H9 (cell line): ENCODE measurements around the gene SPIRE2. TPM values are rescaled to one million over a fixed set of nuclear protein-coding genes. Genes with fewer than 3 reads are reported as not detected.

Experiments used
- DNase-seq: peaks from one replicate; pipeline ENCODE4 v3.0.0-alpha.2; 2017
- H2AFZ ChIP-seq: one replicate; pipeline ENCODE4 v1.6.1; 2013; ENCODE audit warnings: mild to moderate bottlenecking, low read length, control low read depth, moderate library complexity
- H2AK5ac ChIP-seq: 2 replicates; pipeline ENCODE4 v1.6.1; 2013; ENCODE audit warnings: low read length, control low read depth, mixed read lengths; ENCODE audit not compliant: insufficient read length
- H2BK120ac ChIP-seq: one replicate; pipeline ENCODE4 v1.6.1; 2013; ENCODE audit warnings: low read depth, mild to moderate bottlenecking, low read length, control low read depth, inconsistent platforms; ENCODE audit not compliant: poor library complexity, severe bottlenecking
- H2BK12ac ChIP-seq: 2 replicates; pipeline ENCODE4 v1.6.1; 2013; ENCODE audit warnings: low read length, control low read depth, mixed read lengths, low read depth; ENCODE audit not compliant: insufficient read length
- H2BK15ac ChIP-seq: 2 replicates; pipeline ENCODE4 v1.6.1; 2013; ENCODE audit warnings: low read depth, low read length, control low read depth
- H2BK20ac ChIP-seq: one replicate; pipeline ENCODE4 v1.6.1; 2013; ENCODE audit warnings: low read depth, mild to moderate bottlenecking, low read length, control low read depth, inconsistent platforms; ENCODE audit not compliant: poor library complexity, severe bottlenecking
- H2BK5ac ChIP-seq: 2 replicates; pipeline ENCODE4 v1.6.1; 2013; ENCODE audit warnings: low read length, control low read depth, mixed read lengths; ENCODE audit not compliant: insufficient read length
- H3K14ac ChIP-seq: 2 replicates; pipeline ENCODE4 v1.6.1; 2013; ENCODE audit warnings: low read length, control low read depth; ENCODE audit not compliant: insufficient read depth
- H3K18ac ChIP-seq: 2 replicates; pipeline ENCODE4 v1.6.1; 2013; ENCODE audit warnings: low read depth, mild to moderate bottlenecking, mixed read lengths, low read length, control low read depth; ENCODE audit not compliant: insufficient read length
- H3K23ac ChIP-seq: 2 replicates; pipeline ENCODE4 v1.6.1; 2013; ENCODE audit warnings: low read length, control low read depth, mixed read lengths, low read depth; ENCODE audit not compliant: insufficient read length
- H3K23me2 ChIP-seq: 2 replicates; pipeline ENCODE4 v1.6.1; 2013; ENCODE audit warnings: low read depth, mild to moderate bottlenecking, mixed read lengths, low read length, control low read depth; ENCODE audit not compliant: insufficient read length, poor library complexity, severe bottlenecking
- H3K27ac ChIP-seq: 2 replicates; pipeline ENCODE4 v1.5.1; 2013; ENCODE audit warnings: low read length, control low read depth, mixed read lengths, low read depth; ENCODE audit not compliant: insufficient read length
- H3K27me3 ChIP-seq: 2 replicates; pipeline ENCODE4 v1.6.1; 2013; ENCODE audit warnings: low read length, control low read depth, inconsistent platforms; ENCODE audit not compliant: insufficient read depth
- H3K4ac ChIP-seq: 2 replicates; pipeline ENCODE4 v1.6.1; 2013; ENCODE audit warnings: low read depth, mild to moderate bottlenecking, control low read depth, inconsistent platforms, low read length, moderate library complexity
- H3K4me1 ChIP-seq: 2 replicates; pipeline ENCODE4 v1.6.1; 2013; ENCODE audit warnings: low read length, control low read depth, inconsistent platforms; ENCODE audit not compliant: insufficient read depth
- H3K4me2 ChIP-seq: 2 replicates; pipeline ENCODE4 v1.6.1; 2013; ENCODE audit warnings: low read length, control low read depth, mixed read lengths; ENCODE audit not compliant: insufficient read length, insufficient read depth
- H3K56ac ChIP-seq: 2 replicates; pipeline ENCODE4 v1.6.1; 2013; ENCODE audit warnings: low read depth, mild to moderate bottlenecking, mixed read lengths, low read length, control low read depth; ENCODE audit not compliant: insufficient read length
- H3K79me1 ChIP-seq: 2 replicates; pipeline ENCODE4 v1.6.1; 2013; ENCODE audit warnings: low read depth, mild to moderate bottlenecking, moderate library complexity, low read length, control low read depth, inconsistent platforms; ENCODE audit not compliant: insufficient read depth, poor library complexity, severe bottlenecking
- H3K79me2 ChIP-seq: 2 replicates; pipeline ENCODE4 v1.6.1; 2013; ENCODE audit warnings: low read length, control low read depth, inconsistent platforms; ENCODE audit not compliant: insufficient read depth
- H3K9ac ChIP-seq: 2 replicates; pipeline ENCODE4 v1.6.1; 2013; ENCODE audit warnings: low read length, control low read depth, mixed read lengths; ENCODE audit not compliant: insufficient read length; ENCODE audit errors: extremely low read depth
- H3K9me3 ChIP-seq: one replicate; pipeline ENCODE4 v1.6.1; 2013; ENCODE audit warnings: low read depth, low read length, inconsistent platforms; ENCODE audit not compliant: control insufficient read depth
- H3T11ph ChIP-seq: one replicate; pipeline ENCODE4 v1.6.1; 2013; ENCODE audit warnings: mild to moderate bottlenecking, low read length, control low read depth, inconsistent platforms
- H4K20me1 ChIP-seq: one replicate; pipeline ENCODE4 v1.6.1; 2013; ENCODE audit not compliant: control insufficient read depth, insufficient read length, insufficient read depth
- H4K5ac ChIP-seq: 2 replicates; pipeline ENCODE4 v1.6.1; 2013; ENCODE audit warnings: low read depth, mild to moderate bottlenecking, mixed read lengths, low read length, control low read depth; ENCODE audit not compliant: insufficient read length
- H4K8ac ChIP-seq: replicated peaks from 2 replicates; pipeline ENCODE4 v1.6.1; 2013; ENCODE audit warnings: low read length, control low read depth, mixed read lengths, low read depth; ENCODE audit not compliant: insufficient read length
- H4K91ac ChIP-seq: 2 replicates; pipeline ENCODE4 v1.6.1; 2013; ENCODE audit warnings: low read depth, mild to moderate bottlenecking, moderate library complexity, mixed read lengths, low read length, control low read depth; ENCODE audit not compliant: insufficient read length
- H3K27ac Mint-ChIP-seq, 3 experiments: 2 replicates in 2 of 3; 3 replicates in 1 of 3; pipeline ENCODE4 v1.8.0; 2020 to 2021; ENCODE audit warnings: mixed read lengths in 3 of 3, mild to moderate bottlenecking in 1 of 3, moderate library complexity in 1 of 3
- H3K27me3 Mint-ChIP-seq: 2 replicates; pipeline ENCODE4 v1.8.0; 2021; ENCODE audit warnings: low read depth, mild to moderate bottlenecking, moderate library complexity, mixed read lengths
- H3K36me3 Mint-ChIP-seq, 3 experiments: 2 replicates in 2 of 3; 3 replicates in 1 of 3; pipeline ENCODE4 v1.8.0; 2020 to 2021; ENCODE audit warnings: low read depth in 3 of 3, mixed read lengths in 3 of 3; ENCODE audit not compliant: insufficient read depth in 1 of 3
- H3K4me1 Mint-ChIP-seq, 2 experiments: 2 replicates each; pipeline ENCODE4 v1.8.0; 2020; ENCODE audit warnings: mixed read lengths in 2 of 2
- H3K4me3 Mint-ChIP-seq, 2 experiments: 2 replicates in 1 of 2; 3 replicates in 1 of 2; pipeline ENCODE4 v1.8.0; 2020 to 2021; ENCODE audit warnings: mild to moderate bottlenecking in 2 of 2, mixed read lengths in 2 of 2, moderate library complexity in 1 of 2
- H3K9me3 Mint-ChIP-seq, 2 experiments: 2 replicates in 1 of 2; 3 replicates in 1 of 2; pipeline ENCODE4 v1.8.0; 2020; ENCODE audit warnings: mild to moderate bottlenecking in 2 of 2, mixed read lengths in 2 of 2, moderate library complexity in 1 of 2
- CTCF ChIP-seq: fragments of 200-600 bp; sonication (generic); conservative IDR thresholded peaks from 3 replicates; pipeline ENCODE4 v1.8.0; 2021; ENCODE audit warnings: antibody characterized with exemption, mild to moderate bottlenecking
- WGBS: extraction: QIAGEN DNeasy Blood & Tissue Kit; methylation state at CpG from one replicate; pipeline ENCODE4 v1.1.7; 2013; ENCODE audit warnings: missing lambda C conversion rate, low lambda C conversion rate, mixed read lengths; ENCODE audit not compliant: insufficient read length; ENCODE audit errors: extremely low coverage; 5-methylcytosine and 5-hydroxymethylcytosine counted together
- total RNA-seq: library from RNA; stranded (reverse); gene quantifications from 2 replicates; pipeline ENCODE4 v1.2.1, GENCODE V29; 2021

The SPIRE2 gene
- total RNA-seq, 1 experiment from 2014 or later, result 6.9 TPM

GRCh38 chr16:89908236-89908635 lies 80.0 kb downstream of the SPIRE2 start:
- no peak overlapping the region for H2AK5ac ChIP-seq
- H3K79me1 ChIP-seq, result no peaks in the 10 kb centered on the region
- no peak overlapping the region for H3K56ac ChIP-seq
- no peaks in the 10 kb centered on the region for H3K79me2 ChIP-seq
- H3K4me1 Mint-ChIP-seq, result peaks cover 2 to 5% of the 10 kb centered on the region in 2 experiments; a peak in 2 of 4 replicates
- no peak overlapping the region for H2BK20ac ChIP-seq
- H3K9ac ChIP-seq, result no peak overlapping the region
- no CpG with 5 or more reads among the region's 4 CpGs for WGBS
- peaks cover 7% of the 10 kb centered on the region for H3K9me3 ChIP-seq
- no peak overlapping the region for H4K8ac ChIP-seq
- no peak overlapping the region for H2AFZ ChIP-seq
- no peak overlapping the region for H3K27ac ChIP-seq
- H2BK12ac ChIP-seq, result no peak overlapping the region
- H2BK15ac ChIP-seq, result no peak overlapping the region
- no peak overlapping the region for H3K14ac ChIP-seq
- H3K36me3 Mint-ChIP-seq, result peaks cover 30 to 46% (median 44%) of the 10 kb centered on the region in 3 experiments; a peak in 6 of 7 replicates
- H3K4me1 ChIP-seq, result no peaks in the 10 kb centered on the region
- H3K9me3 Mint-ChIP-seq, result peaks cover 6 to 13% of the 10 kb centered on the region in 2 experiments; a peak in 3 of 5 replicates
- H4K20me1 ChIP-seq, result no peaks in the 10 kb centered on the region
- no peak overlapping the region for H3K23ac ChIP-seq
- H3K27me3 Mint-ChIP-seq, result no peaks in the 10 kb centered on the region
- no peak overlapping the region for H3K4ac ChIP-seq
- H3T11ph ChIP-seq, result no peak overlapping the region
- H2BK120ac ChIP-seq, result no peak overlapping the region
- no peak overlapping the region for H4K91ac ChIP-seq
- H3K4me3 Mint-ChIP-seq, result no peak overlapping the region
- no peak overlapping the region for H3K4me2 ChIP-seq
- H3K27me3 ChIP-seq, result no peaks in the 10 kb centered on the region
- no peak for DNase-seq
- no peak overlapping the region for H3K27ac Mint-ChIP-seq
- no peak overlapping the region for H2BK5ac ChIP-seq
- no peak overlapping the region for H3K18ac ChIP-seq
- H3K23me2 ChIP-seq, result no peaks in the 10 kb centered on the region
- no peak overlapping the region for H4K5ac ChIP-seq
- no peak for TF ChIP-seq CTCF
